Nasal cavity respiratory epithelium epithelial cell of viscerocranial mucosa (primary cell): ENCODE measurements around the gene AURKB. TPM values are rescaled to one million over a fixed set of nuclear protein-coding genes. Genes with fewer than 3 reads are reported as not detected.

Experiments
- total RNA-seq: library from RNA; depleted of rRNA; stranded (reverse); fragments of >200 nt; gene quantifications from 2 replicates; pipeline ENCODE4 v1.2.3, GENCODE V29; 2014

The AURKB gene
- under 0.01 and 0.21 TPM in 2 replicates for total RNA-seq

GRCh38 chr17:8209907-8210760 is at the start of gene AURKB:
Gene AURKB, minus strand, starts transcription at chr17:8210575. Its CDS starts 351 bp downstream, at chr17:8210224.

GRCh38 chr17:8248751-8249607 is 38.6 kb upstream of the AURKB start, which contains the start of gene PFAS:
Gene PFAS, plus strand, starts transcription at chr17:8249289. Its CDS starts 4,649 bp downstream, at chr17:8253938.

GRCh38 chr17:8189711-8190477 is 20.5 kb downstream of the AURKB start, which contains the start of gene BORCS6:
Gene BORCS6, minus strand, starts transcription at chr17:8190180. Its CDS starts 40 bp downstream, at chr17:8190140.

GRCh38 chr17:8176197-8176940 is 34.0 kb downstream of the AURKB start, which contains the start of gene TMEM107:
Gene TMEM107, minus strand, starts transcription at chr17:8176380. Its CDS starts 94 bp downstream, at chr17:8176286.

GRCh38 chr17:8162233-8162996 is 48.0 kb downstream of the AURKB start, which contains the start of gene VAMP2:
Gene VAMP2, minus strand, starts transcription at chr17:8162948. Its CDS starts 69 bp downstream, at chr17:8162879.

Other genes starting within 250 kb of the AURKB start
- 0.28 TPM in 1 of 2 replicates, not detected in the other for gene GUCY2D, start 208.0 kb downstream of the AURKB start, total RNA-seq
- 20.8 and 72.9 TPM in 2 replicates for gene ALOX15B, start 171.5 kb downstream of the AURKB start, total RNA-seq
- 0.57 and 1.7 TPM in 2 replicates for gene ALOX12B, start 122.9 kb downstream of the AURKB start, total RNA-seq
- 2.3 and 3.1 TPM in 2 replicates for gene ALOXE3, start 92.1 kb downstream of the AURKB start, total RNA-seq
- gene HES7, start 86.5 kb downstream of the AURKB start, total RNA-seq: 0.28 and 1.0 TPM in 2 replicates
- 28.0 and 74.1 TPM in 2 replicates for gene PER1, start 58.2 kb downstream of the AURKB start, total RNA-seq
- gene VAMP2, start 47.6 kb downstream of the AURKB start, total RNA-seq: 3.8 and 4.4 TPM in 2 replicates
- gene TMEM107, start 34.2 kb downstream of the AURKB start, total RNA-seq: 17.7 and 18.1 TPM in 2 replicates
- 4.1 and 5.3 TPM in 2 replicates for gene BORCS6, start 20.4 kb downstream of the AURKB start, total RNA-seq
- gene CTC1, start 37.5 kb upstream of the AURKB start, total RNA-seq: 4.8 and 9.1 TPM in 2 replicates
- gene PFAS, start 38.7 kb upstream of the AURKB start, total RNA-seq: 11.3 and 13.7 TPM in 2 replicates
- gene RANGRF, start 78.1 kb upstream of the AURKB start, total RNA-seq: 9.3 and 17.1 TPM in 2 replicates
- gene SLC25A35, start 84.8 kb upstream of the AURKB start, total RNA-seq: 0.34 and 0.57 TPM in 2 replicates
- gene ARHGEF15, start 99.7 kb upstream of the AURKB start, total RNA-seq: not detected in 2 replicates
- gene ODF4, start 129.3 kb upstream of the AURKB start, total RNA-seq: not detected in 2 replicates
- 4,034 and 6,639 TPM in 2 replicates for gene RPL26, start 172.6 kb upstream of the AURKB start, total RNA-seq
- gene RNF222, start 187.3 kb upstream of the AURKB start, total RNA-seq: 0.14 and 1.4 TPM in 2 replicates
- 65.3 and 70.1 TPM in 2 replicates for gene NDEL1, start 225.3 kb upstream of the AURKB start, total RNA-seq